Measurements from ENCODE around the gene CEP57L1.
"Not testable (repeated sequence)": the region's sequence is repeated elsewhere in the genome, so short reads cannot be mapped to it uniquely, and the experiment has no call there.

CEP57L1 gene

GRCh38 chr6:109118337-109118736 is 23.0 kb downstream of the CEP57L1 start:
- no peak for DNase-seq (ENCODE audit: low read depth, low spot score)
- no peak for TF ChIP-seq CTCF (IDR thresholded peaks at IDR 0.05; ENCODE audit: low read depth, low read length)
- in situ Hi-C loops (cut with HindIII; ENCODE audit: low sequenced_read_pairs) = no loop called here
- H3K4me3 ChIP-seq (ENCODE audit: low read depth, low read length) = no peak overlapping the region

GRCh38 chr6:109118871-109119354 is 23.6 kb downstream of the CEP57L1 start:
- H3K4me3 ChIP-seq (ENCODE audit: low read depth, low read length) = no peak overlapping the region
- TF ChIP-seq CTCF (IDR thresholded peaks at IDR 0.05; ENCODE audit: low read depth, low read length) = no peak
- no peak for DNase-seq (ENCODE audit: low read depth, low spot score)
- in situ Hi-C loops (cut with HindIII; ENCODE audit: low sequenced_read_pairs) = no loop called here

GRCh38 chr6:109121411-109121810 is 26.1 kb downstream of the CEP57L1 start:
- no peak overlapping the region for H3K4me3 ChIP-seq (ENCODE audit: low read depth, low read length)
- in situ Hi-C loops (cut with HindIII; ENCODE audit: low sequenced_read_pairs) = no loop called here
- no peak for DNase-seq (ENCODE audit: low read depth, low spot score)
- TF ChIP-seq CTCF (IDR thresholded peaks at IDR 0.05; ENCODE audit: low read depth, low read length) = no peak

GRCh38 chr6:109124219-109124618 is 28.9 kb downstream of the CEP57L1 start:
- in situ Hi-C loops (cut with HindIII; ENCODE audit: low sequenced_read_pairs) = no loop called here
- DNase-seq (ENCODE audit: low read depth, low spot score) = no peak
- no peak for TF ChIP-seq CTCF (IDR thresholded peaks at IDR 0.05; ENCODE audit: low read depth, low read length)
- H3K4me3 ChIP-seq (ENCODE audit: low read depth, low read length) = no peak overlapping the region

GRCh38 chr6:109125504-109125903 is 30.2 kb downstream of the CEP57L1 start:
- no peak for TF ChIP-seq CTCF (IDR thresholded peaks at IDR 0.05; ENCODE audit: low read depth, low read length)
- DNase-seq (ENCODE audit: low read depth, low spot score) = no peak
- in situ Hi-C loops (cut with HindIII; ENCODE audit: low sequenced_read_pairs) = no loop called here
- no peak overlapping the region for H3K4me3 ChIP-seq (ENCODE audit: low read depth, low read length)

GRCh38 chr6:109130065-109130464 is 34.8 kb downstream of the CEP57L1 start:
- no peak for TF ChIP-seq CTCF (IDR thresholded peaks at IDR 0.05; ENCODE audit: low read depth, low read length)
- no peak for DNase-seq (ENCODE audit: low read depth, low spot score)
- in situ Hi-C loops (cut with HindIII; ENCODE audit: low sequenced_read_pairs) = no loop called here
- H3K4me3 ChIP-seq (ENCODE audit: low read depth, low read length) = no peak overlapping the region

- H3K4me3 ChIP-seq (ENCODE audit: low read depth, low read length); DNase-seq (ENCODE audit: low read depth, low spot score); in situ Hi-C loops (cut with HindIII; ENCODE audit: low sequenced_read_pairs): not testable (repeated sequence)
Measured at GRCh38 chr6:109135600-109135999, 40.3 kb downstream of the CEP57L1 start.

GRCh38 chr6:109136039-109136438 is 40.7 kb downstream of the CEP57L1 start:
- DNase-seq (ENCODE audit: low read depth, low spot score); in situ Hi-C loops (cut with HindIII; ENCODE audit: low sequenced_read_pairs); H3K4me3 ChIP-seq (ENCODE audit: low read depth, low read length): not testable (repeated sequence)

- in situ Hi-C loops (cut with HindIII; ENCODE audit: low sequenced_read_pairs); H3K4me3 ChIP-seq (ENCODE audit: low read depth, low read length): not testable (repeated sequence)
Measured at GRCh38 chr6:109136530-109136929, 41.2 kb downstream of the CEP57L1 start.

More at GRCh38 chr6:109136530-109136929, 41.2 kb downstream of the CEP57L1 start:
- not testable (repeated sequence) for DNase-seq (ENCODE audit: low read depth, low spot score)

Measured in astrocyte of the spinal cord (primary cell).